Liver (tissue), 9 donors: ENCODE data around the gene CAPZB. TPM values are rescaled to one million over a fixed set of nuclear protein-coding genes. Genes with fewer than 3 reads are reported as not detected.
"Not testable (repeated sequence)": the region's sequence is repeated elsewhere in the genome, so short reads cannot be mapped to it uniquely, and the experiment has no call there.

Experiments used
- DNase-seq: peaks from one replicate; pipeline ENCODE4 v3.0.0-alpha.2; 2017; ENCODE audit warnings: low spot score
- H3K27ac ChIP-seq, 2 donors: one replicate each; pipeline ENCODE4 v1.7.0; 2013; ENCODE audit warnings: inconsistent platforms in 2 of 2, low read length in 2 of 2, control low read depth in 1 of 2, low read depth in 1 of 2, mild to moderate bottlenecking in 1 of 2
- H3K27me3 ChIP-seq, 4 donors: one replicate each; pipeline versions ENCODE4 v1.6.1 to v1.7.0; 2013; ENCODE audit warnings: low read length in 3 of 4, inconsistent platforms in 1 of 4, mild to moderate bottlenecking in 1 of 4, moderate library complexity in 1 of 4; ENCODE audit not compliant: control insufficient read depth in 4 of 4, insufficient read depth in 4 of 4
- H3K36me3 ChIP-seq, 4 donors: one replicate each; pipeline versions ENCODE4 v1.6.1 to v1.7.0; 2013; ENCODE audit warnings: low read length in 3 of 4, mild to moderate bottlenecking in 3 of 4, low read depth in 1 of 4, moderate library complexity in 1 of 4; ENCODE audit not compliant: control insufficient read depth in 4 of 4, insufficient read depth in 3 of 4
- H3K4me1 ChIP-seq, 4 donors: one replicate each; pipeline versions ENCODE4 v1.6.1 to v1.7.0; 2013; ENCODE audit warnings: low read length in 3 of 4, mild to moderate bottlenecking in 3 of 4, moderate library complexity in 1 of 4; ENCODE audit not compliant: control insufficient read depth in 4 of 4, insufficient read depth in 4 of 4
- H3K4me3 ChIP-seq, 3 donors: one replicate each; pipeline versions ENCODE4 v1.6.1 to v1.7.0; 2013; ENCODE audit warnings: low read length in 3 of 3, control low read depth in 1 of 3, low read depth in 1 of 3, mild to moderate bottlenecking in 1 of 3
- H3K9ac ChIP-seq, 2 donors: one replicate each; pipeline ENCODE4 v1.7.0; 2013; ENCODE audit warnings: low read length in 2 of 2, mild to moderate bottlenecking in 2 of 2, moderate library complexity in 2 of 2, control low read depth in 1 of 2, low read depth in 1 of 2
- H3K9me3 ChIP-seq, 4 donors: one replicate each; pipeline versions ENCODE4 v1.6.1 to v1.7.0; 2013; ENCODE audit warnings: low read length in 3 of 4; ENCODE audit not compliant: control insufficient read depth in 4 of 4
- EGR1 ChIP-seq, 2 donors: IDR thresholded peaks; 2 replicates each; pipeline ENCODE4 v1.6.1; 2016 to 2018; ENCODE audit warnings: antibody characterized with exemption in 2 of 2, low read depth in 2 of 2
- FOXA1 ChIP-seq: IDR thresholded peaks from 2 replicates; pipeline ENCODE4 v1.6.1; 2016; ENCODE audit warnings: antibody characterized with exemption
- FOXA2 ChIP-seq: IDR thresholded peaks from 2 replicates; pipeline ENCODE4 v1.6.1; 2016; ENCODE audit warnings: antibody characterized with exemption
- GABPA ChIP-seq, 2 donors: IDR thresholded peaks in 1 of 2; conservative IDR thresholded peaks in 1 of 2; 2 replicates each; pipeline ENCODE4 v1.6.1; 2016; ENCODE audit warnings: antibody characterized with exemption in 2 of 2, mild to moderate bottlenecking in 1 of 2, moderate library complexity in 1 of 2
- HNF4A ChIP-seq, 2 donors: conservative IDR thresholded peaks; 2 replicates each; pipeline ENCODE4 v1.6.1; 2016; ENCODE audit warnings: antibody characterized with exemption in 2 of 2, mild to moderate bottlenecking in 2 of 2
- HNF4G ChIP-seq: IDR thresholded peaks from 2 replicates; pipeline ENCODE4 v1.6.1; 2016; ENCODE audit warnings: antibody characterized with exemption
- JUND ChIP-seq, 2 donors: IDR thresholded peaks; 2 replicates each; pipeline ENCODE4 v1.6.1; 2016; ENCODE audit warnings: antibody characterized with exemption in 2 of 2
- NR2F2 ChIP-seq: IDR thresholded peaks from 2 replicates; pipeline ENCODE4 v1.6.1; 2016; ENCODE audit warnings: antibody characterized with exemption
- RAD21 ChIP-seq, 2 donors: IDR thresholded peaks; 2 replicates each; pipeline ENCODE4 v1.6.1; 2016; ENCODE audit warnings: antibody characterized with exemption in 2 of 2, mild to moderate bottlenecking in 2 of 2
- RXRA ChIP-seq, 2 donors: IDR thresholded peaks; 2 replicates each; pipeline ENCODE4 v1.6.1; 2017 to 2018; ENCODE audit warnings: antibody characterized with exemption in 2 of 2, mild to moderate bottlenecking in 1 of 2
- SP1 ChIP-seq: IDR thresholded peaks from 2 replicates; pipeline ENCODE4 v1.6.1; 2018; ENCODE audit warnings: antibody characterized with exemption, mild to moderate bottlenecking
- YY1 ChIP-seq: IDR thresholded peaks from 2 replicates; pipeline ENCODE4 v1.6.1; 2016; ENCODE audit warnings: antibody characterized with exemption, mild to moderate bottlenecking
- WGBS: extraction: QIAGEN DNeasy Blood & Tissue Kit; methylation state at CpG from one replicate; pipeline ENCODE4 v1.1.7; 2013; 5-methylcytosine and 5-hydroxymethylcytosine counted together
- polyA plus RNA-seq, 2 donors: library from polyadenylated mRNA; stranded (reverse) in 1 of 2; unstranded in 1 of 2; fragments of 200-250 nt in 1 of 2; fragments of >200 nt in 1 of 2; fragmentation: Nextera tagmentation in 1 of 2; extraction: Ambion mirVana in 1 of 2; gene quantifications; one replicate each; pipeline versions ENCODE4 v1.2.1 to v1.2.3, GENCODE V29; 2013 to 2015
- total RNA-seq, 2 donors: library from RNA; depleted of rRNA; stranded (reverse); fragments of >200 nt; gene quantifications; one replicate each; pipeline ENCODE4 v1.2.3, GENCODE V29; 2014
- TF ChIP-seq, protein P1 (sequence below): IDR thresholded peaks from 2 replicates; pipeline ENCODE4 v1.6.1; 2016; ENCODE audit warnings: antibody characterized with exemption, mild to moderate bottlenecking
- TF ChIP-seq, protein P2 (sequence below): IDR thresholded peaks from 2 replicates; pipeline ENCODE4 v1.6.1; 2016; ENCODE audit warnings: antibody characterized with exemption
- TF ChIP-seq, protein P3 (sequence below): IDR thresholded peaks from 2 replicates; pipeline ENCODE4 v1.6.1; 2016; ENCODE audit warnings: antibody characterized with exemption
- TF ChIP-seq, protein P4 (sequence below): IDR thresholded peaks from 2 replicates; pipeline ENCODE4 v1.6.1; 2016; ENCODE audit warnings: antibody characterized with exemption
- donor health status: healthy.
- donor health status: healthy.
- donor health status: healthy.
- donor health status: healthy.
- donor health status: healthy.

The CAPZB gene
- total and polyA plus RNA-seq, 4 donors = 38.3 to 98.9 (median 51.1) TPM

DNA sequence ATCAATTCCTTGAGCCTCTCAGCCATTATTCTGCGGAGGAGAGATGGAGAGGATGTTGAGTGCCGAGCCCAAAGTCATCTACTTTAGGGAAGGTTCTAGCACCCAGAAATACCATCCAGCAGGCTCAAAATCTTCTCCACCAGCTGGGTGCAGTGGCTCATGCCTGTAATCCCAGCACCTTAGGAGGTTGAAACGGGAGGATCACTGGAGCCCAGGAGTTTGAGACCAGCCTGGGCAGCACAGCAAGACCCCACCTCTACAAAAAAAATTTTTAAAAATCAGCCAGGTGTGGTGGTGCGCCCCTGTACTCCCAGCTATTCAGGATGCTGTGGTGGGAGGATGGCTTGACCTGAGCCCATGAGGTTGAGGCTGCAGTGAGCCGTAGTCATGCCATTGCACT is 39.5 kb upstream of the CAPZB start (continued):
- TF ChIP-seq, protein P1, sequence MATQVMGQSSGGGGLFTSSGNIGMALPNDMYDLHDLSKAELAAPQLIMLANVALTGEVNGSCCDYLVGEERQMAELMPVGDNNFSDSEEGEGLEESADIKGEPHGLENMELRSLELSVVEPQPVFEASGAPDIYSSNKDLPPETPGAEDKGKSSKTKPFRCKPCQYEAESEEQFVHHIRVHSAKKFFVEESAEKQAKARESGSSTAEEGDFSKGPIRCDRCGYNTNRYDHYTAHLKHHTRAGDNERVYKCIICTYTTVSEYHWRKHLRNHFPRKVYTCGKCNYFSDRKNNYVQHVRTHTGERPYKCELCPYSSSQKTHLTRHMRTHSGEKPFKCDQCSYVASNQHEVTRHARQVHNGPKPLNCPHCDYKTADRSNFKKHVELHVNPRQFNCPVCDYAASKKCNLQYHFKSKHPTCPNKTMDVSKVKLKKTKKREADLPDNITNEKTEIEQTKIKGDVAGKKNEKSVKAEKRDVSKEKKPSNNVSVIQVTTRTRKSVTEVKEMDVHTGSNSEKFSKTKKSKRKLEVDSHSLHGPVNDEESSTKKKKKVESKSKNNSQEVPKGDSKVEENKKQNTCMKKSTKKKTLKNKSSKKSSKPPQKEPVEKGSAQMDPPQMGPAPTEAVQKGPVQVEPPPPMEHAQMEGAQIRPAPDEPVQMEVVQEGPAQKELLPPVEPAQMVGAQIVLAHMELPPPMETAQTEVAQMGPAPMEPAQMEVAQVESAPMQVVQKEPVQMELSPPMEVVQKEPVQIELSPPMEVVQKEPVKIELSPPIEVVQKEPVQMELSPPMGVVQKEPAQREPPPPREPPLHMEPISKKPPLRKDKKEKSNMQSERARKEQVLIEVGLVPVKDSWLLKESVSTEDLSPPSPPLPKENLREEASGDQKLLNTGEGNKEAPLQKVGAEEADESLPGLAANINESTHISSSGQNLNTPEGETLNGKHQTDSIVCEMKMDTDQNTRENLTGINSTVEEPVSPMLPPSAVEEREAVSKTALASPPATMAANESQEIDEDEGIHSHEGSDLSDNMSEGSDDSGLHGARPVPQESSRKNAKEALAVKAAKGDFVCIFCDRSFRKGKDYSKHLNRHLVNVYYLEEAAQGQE = no peak
- TF ChIP-seq, protein P2, sequence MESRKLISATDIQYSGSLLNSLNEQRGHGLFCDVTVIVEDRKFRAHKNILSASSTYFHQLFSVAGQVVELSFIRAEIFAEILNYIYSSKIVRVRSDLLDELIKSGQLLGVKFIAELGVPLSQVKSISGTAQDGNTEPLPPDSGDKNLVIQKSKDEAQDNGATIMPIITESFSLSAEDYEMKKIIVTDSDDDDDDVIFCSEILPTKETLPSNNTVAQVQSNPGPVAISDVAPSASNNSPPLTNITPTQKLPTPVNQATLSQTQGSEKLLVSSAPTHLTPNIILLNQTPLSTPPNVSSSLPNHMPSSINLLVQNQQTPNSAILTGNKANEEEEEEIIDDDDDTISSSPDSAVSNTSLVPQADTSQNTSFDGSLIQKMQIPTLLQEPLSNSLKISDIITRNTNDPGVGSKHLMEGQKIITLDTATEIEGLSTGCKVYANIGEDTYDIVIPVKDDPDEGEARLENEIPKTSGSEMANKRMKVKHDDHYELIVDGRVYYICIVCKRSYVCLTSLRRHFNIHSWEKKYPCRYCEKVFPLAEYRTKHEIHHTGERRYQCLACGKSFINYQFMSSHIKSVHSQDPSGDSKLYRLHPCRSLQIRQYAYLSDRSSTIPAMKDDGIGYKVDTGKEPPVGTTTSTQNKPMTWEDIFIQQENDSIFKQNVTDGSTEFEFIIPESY = no peak

DNA sequence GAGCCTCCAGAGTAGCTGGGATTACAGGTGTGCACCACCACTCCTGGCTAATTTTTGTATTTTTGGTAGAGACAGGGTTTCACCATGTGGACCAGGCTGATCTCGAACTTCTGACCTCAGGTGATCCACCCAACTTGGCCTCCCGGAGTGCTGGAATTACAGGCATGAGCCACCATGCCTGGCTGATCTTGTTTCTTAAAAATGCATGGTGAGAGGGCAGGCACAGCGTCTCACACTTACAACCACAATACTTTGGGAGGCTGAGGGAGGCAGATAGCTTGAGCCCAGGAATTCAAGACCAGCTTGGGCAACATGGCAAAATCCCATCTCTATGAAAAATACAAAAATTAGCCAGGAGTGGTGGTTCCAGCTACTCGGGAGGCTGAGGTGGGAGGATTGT is 37.2 kb upstream of the CAPZB start:
- not testable (repeated sequence) for H3K27ac ChIP-seq, DNase-seq, H3K27me3 ChIP-seq, H3K36me3 ChIP-seq, H3K9me3 ChIP-seq, H3K9ac ChIP-seq, H3K4me3 ChIP-seq, H3K4me1 ChIP-seq
- WGBS = 81% methylated on average over 4 of the region's 4 CpGs

DNA sequence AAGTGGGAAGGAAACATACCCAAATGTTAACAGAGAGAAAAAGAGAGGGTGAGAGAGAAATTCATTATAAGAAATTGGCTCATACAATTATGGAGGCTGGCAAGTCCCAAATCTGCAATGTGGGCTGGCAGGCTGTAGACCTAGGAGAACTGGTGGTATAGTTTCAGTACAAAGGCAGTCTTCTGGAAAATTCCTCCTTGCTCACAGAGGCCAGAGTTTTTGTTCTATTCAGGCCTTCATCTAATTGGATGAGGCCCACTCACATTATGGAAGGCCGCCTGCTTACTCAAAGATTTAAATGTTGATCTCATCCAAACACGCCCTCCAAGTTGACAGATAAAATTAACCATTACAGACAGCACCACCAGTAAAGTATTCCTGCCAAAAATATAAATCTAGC is 36.1 kb upstream of the CAPZB start:
- peaks cover 0 to 3% (median 0%) of the 10 kb centered on the region in 4 donors for H3K27me3 ChIP-seq
- TF ChIP-seq NR2F2 = no peak
- no peak for TF ChIP-seq FOXA2
- TF ChIP-seq, protein P3, sequence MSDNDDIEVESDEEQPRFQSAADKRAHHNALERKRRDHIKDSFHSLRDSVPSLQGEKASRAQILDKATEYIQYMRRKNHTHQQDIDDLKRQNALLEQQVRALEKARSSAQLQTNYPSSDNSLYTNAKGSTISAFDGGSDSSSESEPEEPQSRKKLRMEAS = no peak
- no peak for TF ChIP-seq GABPA (IDR thresholded peaks at IDR 0.05 in 1 of 2, conservative IDR thresholded peaks at IDR 0.05 in 1 of 2)
- no peak for TF ChIP-seq JUND (IDR thresholded peaks at IDR 0.05)
- TF ChIP-seq, protein P4, sequence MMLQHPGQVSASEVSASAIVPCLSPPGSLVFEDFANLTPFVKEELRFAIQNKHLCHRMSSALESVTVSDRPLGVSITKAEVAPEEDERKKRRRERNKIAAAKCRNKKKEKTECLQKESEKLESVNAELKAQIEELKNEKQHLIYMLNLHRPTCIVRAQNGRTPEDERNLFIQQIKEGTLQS = no peak
- no peak for TF ChIP-seq SP1
- no peak for TF ChIP-seq HNF4G
- TF ChIP-seq RXRA (IDR thresholded peaks at IDR 0.05) = no peak
- TF ChIP-seq EGR1 (IDR thresholded peaks at IDR 0.05; ENCODE audit: low read depth in 2 of 2) = no peak
- no peak for TF ChIP-seq RAD21 (IDR thresholded peaks at IDR 0.05)
- TF ChIP-seq, protein P1 = no peak
- TF ChIP-seq YY1 = no peak
- TF ChIP-seq HNF4A (conservative IDR thresholded peaks at IDR 0.05) = no peak
- no peak for TF ChIP-seq FOXA1
- H3K36me3 ChIP-seq = no peaks in the 10 kb centered on the region
- 93% methylated on average over 2 of the region's 2 CpGs for WGBS
- no peaks in the 10 kb centered on the region for H3K9me3 ChIP-seq
- no peak overlapping the region for H3K4me3 ChIP-seq
- H3K27ac ChIP-seq = no peak overlapping the region
- DNase-seq = no peak
- H3K4me1 ChIP-seq = no peaks in the 10 kb centered on the region
- H3K9ac ChIP-seq = no peak overlapping the region
